ENCODE measurements around the gene STAT3.

DNA sequence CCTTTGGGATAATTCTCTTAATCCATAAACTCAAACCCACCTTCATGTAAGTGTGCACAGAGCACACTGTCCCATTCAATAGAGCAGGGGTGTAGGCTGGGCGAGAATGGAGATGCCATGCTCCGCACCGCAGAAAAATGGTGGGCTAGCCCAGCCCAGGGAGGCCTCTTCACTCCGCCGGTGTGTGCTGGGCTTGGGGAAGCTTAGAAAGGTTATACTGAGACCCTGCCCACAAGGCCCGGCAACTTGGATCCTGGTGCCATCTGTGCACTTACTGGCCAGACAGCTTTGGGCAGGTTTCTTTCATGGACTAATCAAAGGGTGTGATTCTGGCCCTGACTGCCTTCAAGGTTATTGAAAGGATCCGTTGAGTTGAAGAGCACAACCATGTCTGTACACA lies 103.7 kb downstream of the STAT3 start:
- TF ChIP-seq, protein P1, sequence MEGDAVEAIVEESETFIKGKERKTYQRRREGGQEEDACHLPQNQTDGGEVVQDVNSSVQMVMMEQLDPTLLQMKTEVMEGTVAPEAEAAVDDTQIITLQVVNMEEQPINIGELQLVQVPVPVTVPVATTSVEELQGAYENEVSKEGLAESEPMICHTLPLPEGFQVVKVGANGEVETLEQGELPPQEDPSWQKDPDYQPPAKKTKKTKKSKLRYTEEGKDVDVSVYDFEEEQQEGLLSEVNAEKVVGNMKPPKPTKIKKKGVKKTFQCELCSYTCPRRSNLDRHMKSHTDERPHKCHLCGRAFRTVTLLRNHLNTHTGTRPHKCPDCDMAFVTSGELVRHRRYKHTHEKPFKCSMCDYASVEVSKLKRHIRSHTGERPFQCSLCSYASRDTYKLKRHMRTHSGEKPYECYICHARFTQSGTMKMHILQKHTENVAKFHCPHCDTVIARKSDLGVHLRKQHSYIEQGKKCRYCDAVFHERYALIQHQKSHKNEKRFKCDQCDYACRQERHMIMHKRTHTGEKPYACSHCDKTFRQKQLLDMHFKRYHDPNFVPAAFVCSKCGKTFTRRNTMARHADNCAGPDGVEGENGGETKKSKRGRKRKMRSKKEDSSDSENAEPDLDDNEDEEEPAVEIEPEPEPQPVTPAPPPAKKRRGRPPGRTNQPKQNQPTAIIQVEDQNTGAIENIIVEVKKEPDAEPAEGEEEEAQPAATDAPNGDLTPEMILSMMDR (IDR thresholded peaks at IDR 0.05) = no peak
- TF ChIP-seq POLR2A (IDR thresholded peaks at IDR 0.05) = no peak
